ENCODE measurements around the gene CCDC159.

DNA sequence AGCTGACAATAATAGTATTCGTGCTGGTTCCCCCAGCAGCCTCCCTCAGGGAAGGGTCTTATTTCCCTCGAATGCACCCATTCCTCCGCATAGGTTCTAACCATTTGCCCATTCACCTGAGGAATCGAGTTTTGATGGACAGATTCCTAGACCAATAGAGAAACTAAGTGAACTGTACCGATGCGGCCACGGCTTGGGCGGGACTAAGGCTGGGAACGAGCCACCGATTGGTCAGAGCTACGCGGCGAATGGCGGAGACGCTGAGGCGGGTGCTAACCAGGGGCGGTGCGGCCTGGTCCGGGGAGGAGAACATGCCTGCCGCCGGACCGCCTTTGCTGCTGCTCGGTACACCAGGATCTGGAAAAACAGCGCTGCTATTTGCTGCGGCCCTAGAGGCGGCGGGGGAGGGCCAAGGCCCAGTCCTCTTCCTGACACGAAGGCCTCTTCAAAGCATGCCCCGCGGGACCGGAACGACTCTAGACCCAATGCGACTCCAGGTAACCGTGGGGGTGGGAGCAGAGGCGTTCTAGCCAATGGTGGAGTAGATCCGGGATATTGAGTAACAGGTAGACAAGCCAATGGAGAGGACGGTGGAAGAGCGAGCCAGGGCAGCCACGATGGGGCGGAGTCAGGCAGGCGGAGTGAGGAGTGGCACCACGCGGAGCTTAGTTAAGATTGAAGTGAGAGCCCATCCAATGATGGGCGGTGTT is 28.3 kb downstream of the CCDC159 start, which contains the start of gene SWSAP1:
- TF ChIP-seq, protein P1, sequence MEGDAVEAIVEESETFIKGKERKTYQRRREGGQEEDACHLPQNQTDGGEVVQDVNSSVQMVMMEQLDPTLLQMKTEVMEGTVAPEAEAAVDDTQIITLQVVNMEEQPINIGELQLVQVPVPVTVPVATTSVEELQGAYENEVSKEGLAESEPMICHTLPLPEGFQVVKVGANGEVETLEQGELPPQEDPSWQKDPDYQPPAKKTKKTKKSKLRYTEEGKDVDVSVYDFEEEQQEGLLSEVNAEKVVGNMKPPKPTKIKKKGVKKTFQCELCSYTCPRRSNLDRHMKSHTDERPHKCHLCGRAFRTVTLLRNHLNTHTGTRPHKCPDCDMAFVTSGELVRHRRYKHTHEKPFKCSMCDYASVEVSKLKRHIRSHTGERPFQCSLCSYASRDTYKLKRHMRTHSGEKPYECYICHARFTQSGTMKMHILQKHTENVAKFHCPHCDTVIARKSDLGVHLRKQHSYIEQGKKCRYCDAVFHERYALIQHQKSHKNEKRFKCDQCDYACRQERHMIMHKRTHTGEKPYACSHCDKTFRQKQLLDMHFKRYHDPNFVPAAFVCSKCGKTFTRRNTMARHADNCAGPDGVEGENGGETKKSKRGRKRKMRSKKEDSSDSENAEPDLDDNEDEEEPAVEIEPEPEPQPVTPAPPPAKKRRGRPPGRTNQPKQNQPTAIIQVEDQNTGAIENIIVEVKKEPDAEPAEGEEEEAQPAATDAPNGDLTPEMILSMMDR (IDR thresholded peaks at IDR 0.05; ENCODE audit: low read depth, low read length, poor library complexity, severe bottlenecking): no peak
- TF ChIP-seq EZH2phosphoT487 (IDR thresholded peaks at IDR 0.05; ENCODE audit: borderline replicate concordance, low read length): no peak
